ENCODE measurements around the gene CD55.

- TF ChIP-seq CTCF (conservative IDR thresholded peaks at IDR 0.05; ENCODE audit: low read depth, low read length) (no peak), EZH2 (IDR thresholded peaks at IDR 0.05; ENCODE audit: low read length, unreplicated experiment) (no peak)
Measured at GRCh38 chr1:207364614-207365013, 43.1 kb downstream of the CD55 start.

Measured in PC-3 (cell line).